ENCODE results near the gene KIF3A.

GRCh38 chr5:132775476-132775961, 38.2 kb upstream of the KIF3A start:
- TF ChIP-seq, protein P1, sequence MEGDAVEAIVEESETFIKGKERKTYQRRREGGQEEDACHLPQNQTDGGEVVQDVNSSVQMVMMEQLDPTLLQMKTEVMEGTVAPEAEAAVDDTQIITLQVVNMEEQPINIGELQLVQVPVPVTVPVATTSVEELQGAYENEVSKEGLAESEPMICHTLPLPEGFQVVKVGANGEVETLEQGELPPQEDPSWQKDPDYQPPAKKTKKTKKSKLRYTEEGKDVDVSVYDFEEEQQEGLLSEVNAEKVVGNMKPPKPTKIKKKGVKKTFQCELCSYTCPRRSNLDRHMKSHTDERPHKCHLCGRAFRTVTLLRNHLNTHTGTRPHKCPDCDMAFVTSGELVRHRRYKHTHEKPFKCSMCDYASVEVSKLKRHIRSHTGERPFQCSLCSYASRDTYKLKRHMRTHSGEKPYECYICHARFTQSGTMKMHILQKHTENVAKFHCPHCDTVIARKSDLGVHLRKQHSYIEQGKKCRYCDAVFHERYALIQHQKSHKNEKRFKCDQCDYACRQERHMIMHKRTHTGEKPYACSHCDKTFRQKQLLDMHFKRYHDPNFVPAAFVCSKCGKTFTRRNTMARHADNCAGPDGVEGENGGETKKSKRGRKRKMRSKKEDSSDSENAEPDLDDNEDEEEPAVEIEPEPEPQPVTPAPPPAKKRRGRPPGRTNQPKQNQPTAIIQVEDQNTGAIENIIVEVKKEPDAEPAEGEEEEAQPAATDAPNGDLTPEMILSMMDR (IDR thresholded peaks at IDR 0.05), result no peak
- TF ChIP-seq POLR2A (IDR thresholded peaks at IDR 0.05), result no peak

All from heart left ventricle (tissue), 13 donors.